ENCODE results near the gene OLR1. TPM values are rescaled to one million over a fixed set of nuclear protein-coding genes. Genes with fewer than 3 reads are reported as not detected.
A peak's percentile ranks its signal among the peaks of the same experiment; 100 is the strongest.

OLR1 gene
- total RNA-seq, 1 donor from 2014 or later, result 0.98 TPM

DNA sequence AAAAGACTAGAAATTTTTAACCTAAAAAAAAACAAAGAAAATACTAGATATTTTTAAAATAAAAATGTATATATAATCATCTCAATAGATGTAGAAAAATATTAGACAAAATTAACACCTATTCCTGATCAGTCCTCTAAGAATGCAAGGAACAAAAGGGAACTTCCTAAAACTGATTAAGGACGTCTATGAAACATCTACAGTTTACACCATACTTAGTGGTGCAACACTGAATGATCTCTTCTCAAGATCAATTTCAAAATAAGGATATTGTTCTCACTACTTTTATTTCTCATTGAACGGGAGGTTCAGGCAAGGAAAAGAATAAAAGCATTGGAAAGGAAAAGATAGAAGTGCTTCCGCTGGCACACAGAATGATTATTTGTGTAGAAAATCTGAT is 16.0 kb downstream of the OLR1 start:
- Histone ChIP-seq H3K9me3 (ENCODE audit: insufficient read depth, low read depth, low read length) (no peaks in the 10 kb centered on the region), H3K79me2 (ENCODE audit: insufficient read depth, low read length) (no peaks in the 10 kb centered on the region), H3K9ac (ENCODE audit: low read length) (no peak overlapping the region), H3K27ac (ENCODE audit: low read depth, low read length) (no peak overlapping the region), H3K4me1 (ENCODE audit: insufficient read depth, low read length) (peaks cover 3% of the 10 kb centered on the region), H3K27me3 (ENCODE audit: insufficient read depth, low read length) (no peaks in the 10 kb centered on the region), H2AFZ (ENCODE audit: low read depth, low read length) (no peak overlapping the region), H4K20me1 (ENCODE audit: insufficient read depth, low read length) (no peaks in the 10 kb centered on the region), H3K4me3 (ENCODE audit: insufficient read depth, low read depth, low read length) (no peak overlapping the region), H3K36me3 (ENCODE audit: insufficient read depth, low read length) (no peaks in the 10 kb centered on the region), H3K4me2 (ENCODE audit: low read length) (no peak overlapping the region)
- Mint-ChIP-seq H3K4me3 (ENCODE audit: unreplicated experiment) (no peak overlapping the region), H3K36me3 (ENCODE audit: low read depth, unreplicated experiment) (no peaks in the 10 kb centered on the region), H3K4me1 (ENCODE audit: low read depth, unreplicated experiment) (no peaks in the 10 kb centered on the region), H3K27me3 (ENCODE audit: low read depth, unreplicated experiment) (peaks cover 8% of the 10 kb centered on the region), H3K9me3 (ENCODE audit: unreplicated experiment) (peaks cover 3% of the 10 kb centered on the region), H3K27ac (ENCODE audit: unreplicated experiment) (no peak overlapping the region)
- FAIRE-seq (no peak), DNase-seq (ENCODE audit: low read depth) (no peak)
- TF ChIP-seq, protein P1, sequence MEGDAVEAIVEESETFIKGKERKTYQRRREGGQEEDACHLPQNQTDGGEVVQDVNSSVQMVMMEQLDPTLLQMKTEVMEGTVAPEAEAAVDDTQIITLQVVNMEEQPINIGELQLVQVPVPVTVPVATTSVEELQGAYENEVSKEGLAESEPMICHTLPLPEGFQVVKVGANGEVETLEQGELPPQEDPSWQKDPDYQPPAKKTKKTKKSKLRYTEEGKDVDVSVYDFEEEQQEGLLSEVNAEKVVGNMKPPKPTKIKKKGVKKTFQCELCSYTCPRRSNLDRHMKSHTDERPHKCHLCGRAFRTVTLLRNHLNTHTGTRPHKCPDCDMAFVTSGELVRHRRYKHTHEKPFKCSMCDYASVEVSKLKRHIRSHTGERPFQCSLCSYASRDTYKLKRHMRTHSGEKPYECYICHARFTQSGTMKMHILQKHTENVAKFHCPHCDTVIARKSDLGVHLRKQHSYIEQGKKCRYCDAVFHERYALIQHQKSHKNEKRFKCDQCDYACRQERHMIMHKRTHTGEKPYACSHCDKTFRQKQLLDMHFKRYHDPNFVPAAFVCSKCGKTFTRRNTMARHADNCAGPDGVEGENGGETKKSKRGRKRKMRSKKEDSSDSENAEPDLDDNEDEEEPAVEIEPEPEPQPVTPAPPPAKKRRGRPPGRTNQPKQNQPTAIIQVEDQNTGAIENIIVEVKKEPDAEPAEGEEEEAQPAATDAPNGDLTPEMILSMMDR (IDR thresholded peaks at IDR 0.05; ENCODE audit: insufficient read depth, low read depth, low read length), result no peak
- no peak for TF ChIP-seq EZH2 (IDR thresholded peaks at IDR 0.05; ENCODE audit: insufficient read depth, low read length)

DNA sequence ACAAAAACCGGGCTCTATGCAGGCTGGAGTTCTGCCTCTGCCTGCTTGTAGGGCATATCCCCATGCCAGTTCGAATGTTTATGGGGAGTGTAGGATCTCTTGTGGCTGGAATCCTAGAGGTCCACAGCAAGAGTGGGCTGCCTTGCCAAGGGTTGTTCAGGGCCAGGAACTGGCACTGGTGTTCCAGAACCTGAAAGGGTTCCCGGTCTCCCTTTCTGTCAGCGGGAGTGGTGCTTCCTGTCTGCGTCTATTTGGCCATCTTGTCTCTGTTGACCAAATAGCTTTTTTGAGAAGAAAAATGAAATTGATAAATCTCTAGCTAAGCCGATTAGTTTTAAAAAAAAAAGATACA is 17.8 kb downstream of the OLR1 start:
- H3K36me3 ChIP-seq (ENCODE audit: insufficient read depth, low read length), result no peaks in the 10 kb centered on the region
- H3K27me3 Mint-ChIP-seq (ENCODE audit: low read depth, unreplicated experiment), result no peaks in the 10 kb centered on the region
- H4K20me1 ChIP-seq (ENCODE audit: insufficient read depth, low read length), result no peaks in the 10 kb centered on the region
- H3K4me1 ChIP-seq (ENCODE audit: insufficient read depth, low read length), result peaks cover 3% of the 10 kb centered on the region
- H3K9ac ChIP-seq (ENCODE audit: low read length), result peak overlapping the region; percentile 79
- no peaks in the 10 kb centered on the region for H3K9me3 ChIP-seq (ENCODE audit: insufficient read depth, low read depth, low read length)
- peaks cover 3% of the 10 kb centered on the region for H3K9me3 Mint-ChIP-seq (ENCODE audit: unreplicated experiment)
- H3K4me1 Mint-ChIP-seq (ENCODE audit: low read depth, unreplicated experiment), result no peaks in the 10 kb centered on the region
- no peak overlapping the region for H3K27ac ChIP-seq (ENCODE audit: low read depth, low read length)
- no peaks in the 10 kb centered on the region for H3K36me3 Mint-ChIP-seq (ENCODE audit: low read depth, unreplicated experiment)
- H3K4me3 ChIP-seq (ENCODE audit: insufficient read depth, low read depth, low read length), result peak overlapping the region; percentile 67
- no peaks in the 10 kb centered on the region for H3K79me2 ChIP-seq (ENCODE audit: insufficient read depth, low read length)
- DNase-seq (ENCODE audit: low read depth), result no peak
- FAIRE-seq, result no peak
- H3K4me3 Mint-ChIP-seq (ENCODE audit: unreplicated experiment), result peak overlapping the region; percentile 84
- TF ChIP-seq, protein P1 (IDR thresholded peaks at IDR 0.05; ENCODE audit: insufficient read depth, low read depth, low read length), result no peak
- no peak for TF ChIP-seq EZH2 (IDR thresholded peaks at IDR 0.05; ENCODE audit: insufficient read depth, low read length)
- H3K4me2 ChIP-seq (ENCODE audit: low read length), result peak overlapping the region; percentile 94
- no peak overlapping the region for H3K27ac Mint-ChIP-seq (ENCODE audit: unreplicated experiment)
- peak overlapping the region; percentile 98 for H2AFZ ChIP-seq (ENCODE audit: low read depth, low read length)
- H3K27me3 ChIP-seq (ENCODE audit: insufficient read depth, low read length), result no peaks in the 10 kb centered on the region

DNA sequence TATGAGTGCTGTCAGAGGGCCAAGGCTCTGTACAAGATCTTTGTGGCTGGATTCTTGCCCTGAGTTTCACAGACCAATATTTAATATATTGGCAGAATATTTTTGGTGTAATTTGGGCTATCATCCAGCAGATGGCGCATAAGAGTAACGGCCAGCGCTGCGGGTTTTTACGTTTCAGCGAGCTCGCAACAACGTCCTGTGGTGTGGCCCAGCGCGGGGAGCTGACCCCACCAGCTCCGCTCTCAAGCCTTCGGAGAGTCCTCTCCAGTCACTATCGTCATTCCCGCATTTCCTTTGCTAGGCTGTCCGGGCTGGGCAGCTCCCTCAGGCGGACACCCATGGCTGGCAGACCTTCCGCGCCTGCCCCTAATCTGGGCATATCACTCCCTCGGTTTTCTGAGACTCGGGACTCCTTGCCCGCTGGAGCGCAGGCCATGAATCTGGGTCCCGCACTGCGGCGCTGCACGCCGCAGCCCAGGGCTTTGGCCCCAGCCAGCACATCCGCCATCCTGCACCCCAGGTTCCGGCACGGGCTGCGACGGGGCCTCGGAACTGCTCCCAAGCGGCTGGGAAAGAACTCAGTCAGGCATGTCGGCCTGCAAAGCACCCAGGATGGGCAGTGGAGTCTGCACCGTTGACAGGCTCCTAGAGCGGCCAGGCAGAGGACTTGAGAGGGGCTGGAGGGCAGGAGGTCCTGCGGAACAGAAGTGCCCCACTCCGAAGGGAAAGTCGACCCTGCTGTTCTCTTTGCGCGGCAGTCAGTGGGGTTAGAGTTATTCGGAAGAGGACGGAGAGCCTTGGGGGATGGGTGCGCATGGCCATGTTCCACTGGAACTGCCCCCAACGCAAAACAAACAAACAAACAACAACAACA is 18.4 kb downstream of the OLR1 start:
- no peaks in the 10 kb centered on the region for H3K27me3 Mint-ChIP-seq (ENCODE audit: low read depth, unreplicated experiment)
- Histone ChIP-seq H3K79me2 (ENCODE audit: insufficient read depth, low read length) (no peaks in the 10 kb centered on the region), H3K4me2 (ENCODE audit: low read length) (peak overlapping the region; percentile 94), H3K9me3 (ENCODE audit: insufficient read depth, low read depth, low read length) (no peaks in the 10 kb centered on the region), H3K27ac (ENCODE audit: low read depth, low read length) (peak overlapping the region; percentile 49), H3K36me3 (ENCODE audit: insufficient read depth, low read length) (no peaks in the 10 kb centered on the region), H3K4me1 (ENCODE audit: insufficient read depth, low read length) (peaks cover 3% of the 10 kb centered on the region), H3K9ac (ENCODE audit: low read length) (peak overlapping the region; percentile 79), H3K4me3 (ENCODE audit: insufficient read depth, low read depth, low read length) (peak overlapping the region; percentile 67), H3K27me3 (ENCODE audit: insufficient read depth, low read length) (no peaks in the 10 kb centered on the region), H4K20me1 (ENCODE audit: insufficient read depth, low read length) (no peaks in the 10 kb centered on the region), H2AFZ (ENCODE audit: low read depth, low read length) (peak overlapping the region; percentile 98)
- H3K4me3 Mint-ChIP-seq (ENCODE audit: unreplicated experiment), result peak overlapping the region; percentile 84
- H3K4me1 Mint-ChIP-seq (ENCODE audit: low read depth, unreplicated experiment), result no peaks in the 10 kb centered on the region
- FAIRE-seq (no peak), DNase-seq (ENCODE audit: low read depth) (peak; percentile 51)
- TF ChIP-seq, protein P1 (IDR thresholded peaks at IDR 0.05; ENCODE audit: insufficient read depth, low read depth, low read length), result peak; percentile 69
- no peak for TF ChIP-seq EZH2 (IDR thresholded peaks at IDR 0.05; ENCODE audit: insufficient read depth, low read length)
- peaks cover 3% of the 10 kb centered on the region for H3K9me3 Mint-ChIP-seq (ENCODE audit: unreplicated experiment)
- no peaks in the 10 kb centered on the region for H3K36me3 Mint-ChIP-seq (ENCODE audit: low read depth, unreplicated experiment)
- H3K27ac Mint-ChIP-seq (ENCODE audit: unreplicated experiment), result peak overlapping the region; percentile 93
